SU-DHL-6 (cell line): Measurements from ENCODE around the gene KDM1A.

Source experiments
- EZH2phosphoT487 ChIP-seq: fragments of 200-600 bp; sonication (generic), shearing (Covaris generic); conservative IDR thresholded peaks from 2 replicates; pipeline ENCODE4 v1.6.1; 2018; ENCODE audit warnings: mild to moderate bottlenecking, antibody characterized with exemption, low read length, moderate library complexity, mixed read lengths
- TF ChIP-seq, protein P1 (sequence below): fragments of 200-600 bp; sonication (generic); IDR thresholded peaks from one replicate; pipeline ENCODE4 v1.5.1; 2017; ENCODE audit warnings: antibody characterized with exemption, mild to moderate bottlenecking, low read length, moderate library complexity; ENCODE audit not compliant: insufficient read depth, poor library complexity, severe bottlenecking

DNA sequence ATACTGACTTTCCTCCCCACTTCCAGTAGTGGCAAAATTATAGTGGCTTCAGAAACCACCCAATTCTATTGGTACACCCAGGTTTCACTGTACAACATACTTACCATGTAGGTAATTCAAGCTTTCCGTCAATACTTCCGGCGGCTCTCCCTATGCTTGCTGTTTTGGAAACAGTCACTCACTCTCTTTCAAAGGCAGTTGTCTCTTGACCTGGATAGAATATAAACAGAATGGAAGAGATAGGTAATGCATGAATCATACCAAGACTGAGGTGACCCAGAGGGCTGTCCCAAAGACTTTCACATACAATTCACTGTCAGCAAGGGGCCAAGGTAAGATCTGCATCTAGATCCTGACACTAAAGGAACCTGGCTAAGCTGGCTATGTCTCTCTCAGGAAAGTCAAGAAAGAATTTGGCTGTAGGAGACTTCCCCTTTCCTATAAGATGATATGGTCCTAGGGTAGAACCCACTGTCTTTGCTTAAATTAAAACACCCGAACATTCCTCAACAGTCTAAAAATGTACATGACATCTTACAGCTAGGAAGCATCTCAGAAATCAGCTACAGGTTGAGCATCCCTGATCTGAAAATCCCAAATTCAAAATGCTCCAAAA lies 89.8 kb downstream of the KDM1A start:
- TF ChIP-seq, protein P1, sequence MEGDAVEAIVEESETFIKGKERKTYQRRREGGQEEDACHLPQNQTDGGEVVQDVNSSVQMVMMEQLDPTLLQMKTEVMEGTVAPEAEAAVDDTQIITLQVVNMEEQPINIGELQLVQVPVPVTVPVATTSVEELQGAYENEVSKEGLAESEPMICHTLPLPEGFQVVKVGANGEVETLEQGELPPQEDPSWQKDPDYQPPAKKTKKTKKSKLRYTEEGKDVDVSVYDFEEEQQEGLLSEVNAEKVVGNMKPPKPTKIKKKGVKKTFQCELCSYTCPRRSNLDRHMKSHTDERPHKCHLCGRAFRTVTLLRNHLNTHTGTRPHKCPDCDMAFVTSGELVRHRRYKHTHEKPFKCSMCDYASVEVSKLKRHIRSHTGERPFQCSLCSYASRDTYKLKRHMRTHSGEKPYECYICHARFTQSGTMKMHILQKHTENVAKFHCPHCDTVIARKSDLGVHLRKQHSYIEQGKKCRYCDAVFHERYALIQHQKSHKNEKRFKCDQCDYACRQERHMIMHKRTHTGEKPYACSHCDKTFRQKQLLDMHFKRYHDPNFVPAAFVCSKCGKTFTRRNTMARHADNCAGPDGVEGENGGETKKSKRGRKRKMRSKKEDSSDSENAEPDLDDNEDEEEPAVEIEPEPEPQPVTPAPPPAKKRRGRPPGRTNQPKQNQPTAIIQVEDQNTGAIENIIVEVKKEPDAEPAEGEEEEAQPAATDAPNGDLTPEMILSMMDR = no peak
- no peak for TF ChIP-seq EZH2phosphoT487
